Dendritic cell treated with granulocyte-macrophage colony-stimulating factor and Interleukin-4, amounts not matched to agents 40 ng/mL and 50 ng/mL, for 4 days (primary cell): Measurements from ENCODE around the gene LNX1.

Experiments used
- H3K27ac Mint-ChIP-seq: one replicate; pipeline ENCODE4 v1.8.0; 2022; ENCODE audit warnings: mild to moderate bottlenecking, mixed read lengths
- H3K27me3 Mint-ChIP-seq: one replicate; pipeline ENCODE4 v1.8.0; 2022; ENCODE audit warnings: mild to moderate bottlenecking, mixed read lengths
- H3K36me3 Mint-ChIP-seq: one replicate; pipeline ENCODE4 v1.8.0; 2022; ENCODE audit warnings: low read depth, mixed read lengths
- H3K4me1 Mint-ChIP-seq: one replicate; pipeline ENCODE4 v1.8.0; 2022; ENCODE audit warnings: low read depth, mixed read lengths
- H3K4me3 Mint-ChIP-seq: one replicate; pipeline ENCODE4 v1.8.0; 2022; ENCODE audit warnings: mild to moderate bottlenecking, moderate library complexity, mixed read lengths
- H3K9me3 Mint-ChIP-seq: one replicate; pipeline ENCODE4 v1.8.0; 2022; ENCODE audit warnings: mixed read lengths
- intact Hi-C: fragments of 100-400 bp; cut with micrococcal nuclease; formaldehyde crosslinking; loops from one replicate; pipeline ENCODE4 v1.15.0; 2022

LNX1 gene

GRCh38 chr4:53592686-53593501 lies 1.6 kb upstream of the LNX1 start:
- H3K27me3 Mint-ChIP-seq: peaks cover 22% of the 10 kb centered on the region
- peaks cover 24% of the 10 kb centered on the region for H3K4me1 Mint-ChIP-seq

GRCh38 chr4:53592122-53592521 lies 836 bp upstream of the LNX1 start:
- no peaks in the 10 kb centered on the region for H3K9me3 Mint-ChIP-seq
- peaks cover 24% of the 10 kb centered on the region for H3K4me1 Mint-ChIP-seq
- H3K27me3 Mint-ChIP-seq: peaks cover 22% of the 10 kb centered on the region
- no peak overlapping the region for H3K4me3 Mint-ChIP-seq
- intact Hi-C loops: no loop called here
- no peak overlapping the region for H3K27ac Mint-ChIP-seq
- no peaks in the 10 kb centered on the region for H3K36me3 Mint-ChIP-seq

More at GRCh38 chr4:53592686-53593501, 1.6 kb upstream of the LNX1 start:
- Mint-ChIP-seq H3K4me3 (peak overlapping the region; percentile 39), H3K36me3 (no peaks in the 10 kb centered on the region), H3K27ac (no peak overlapping the region), H3K9me3 (no peaks in the 10 kb centered on the region)
- intact Hi-C loops: no loop called here

GRCh38 chr4:53590187-53590586 lies 1.1 kb downstream of the LNX1 start:
- H3K27ac Mint-ChIP-seq: no peak overlapping the region
- intact Hi-C loops: no loop called here

GRCh38 chr4:53589511-53589910 lies 1.8 kb downstream of the LNX1 start:
- peaks cover 24% of the 10 kb centered on the region for H3K4me1 Mint-ChIP-seq
- H3K27me3 Mint-ChIP-seq: peaks cover 21% of the 10 kb centered on the region
- H3K4me3 Mint-ChIP-seq: no peak overlapping the region

More at GRCh38 chr4:53590187-53590586, 1.1 kb downstream of the LNX1 start:
- Mint-ChIP-seq H3K9me3 (no peaks in the 10 kb centered on the region), H3K27me3 (peaks cover 21% of the 10 kb centered on the region), H3K36me3 (no peaks in the 10 kb centered on the region), H3K4me1 (peaks cover 24% of the 10 kb centered on the region), H3K4me3 (no peak overlapping the region)

GRCh38 chr4:53587135-53587534 lies 4.2 kb downstream of the LNX1 start:
- intact Hi-C loops: no loop called here
- Mint-ChIP-seq H3K36me3 (no peaks in the 10 kb centered on the region), H3K27me3 (peaks cover 16% of the 10 kb centered on the region), H3K4me3 (no peak overlapping the region), H3K9me3 (no peaks in the 10 kb centered on the region), H3K27ac (no peak overlapping the region), H3K4me1 (peaks cover 11% of the 10 kb centered on the region)

More at GRCh38 chr4:53589511-53589910, 1.8 kb downstream of the LNX1 start:
- Mint-ChIP-seq H3K9me3 (no peaks in the 10 kb centered on the region), H3K36me3 (no peaks in the 10 kb centered on the region), H3K27ac (no peak overlapping the region)
- intact Hi-C loops: no loop called here

GRCh38 chr4:53586121-53586816 lies 5.0 kb downstream of the LNX1 start:
- intact Hi-C loops: no loop called here
- no peaks in the 10 kb centered on the region for H3K9me3 Mint-ChIP-seq
- H3K36me3 Mint-ChIP-seq: no peaks in the 10 kb centered on the region
- H3K4me3 Mint-ChIP-seq: no peak overlapping the region
- no peak overlapping the region for H3K27ac Mint-ChIP-seq
- peaks cover 2% of the 10 kb centered on the region for H3K4me1 Mint-ChIP-seq
- peaks cover 9% of the 10 kb centered on the region for H3K27me3 Mint-ChIP-seq

GRCh38 chr4:53584658-53585057 lies 6.6 kb downstream of the LNX1 start:
- Mint-ChIP-seq H3K36me3 (no peaks in the 10 kb centered on the region), H3K27ac (no peak overlapping the region)
- intact Hi-C loops: no loop called here

GRCh38 chr4:53583513-53583912 lies 7.8 kb downstream of the LNX1 start:
- H3K27me3 Mint-ChIP-seq: no peaks in the 10 kb centered on the region
- no peaks in the 10 kb centered on the region for H3K4me1 Mint-ChIP-seq
- no peak overlapping the region for H3K4me3 Mint-ChIP-seq
- intact Hi-C loops: no loop called here
- H3K36me3 Mint-ChIP-seq: no peaks in the 10 kb centered on the region
- H3K27ac Mint-ChIP-seq: no peak overlapping the region
- no peaks in the 10 kb centered on the region for H3K9me3 Mint-ChIP-seq

More at GRCh38 chr4:53584658-53585057, 6.6 kb downstream of the LNX1 start:
- H3K9me3 Mint-ChIP-seq: no peaks in the 10 kb centered on the region
- H3K27me3 Mint-ChIP-seq: no peaks in the 10 kb centered on the region
- H3K4me1 Mint-ChIP-seq: no peaks in the 10 kb centered on the region
- H3K4me3 Mint-ChIP-seq: no peak overlapping the region

- no peaks in the 10 kb centered on the region for H3K36me3 Mint-ChIP-seq
- no peaks in the 10 kb centered on the region for H3K9me3 Mint-ChIP-seq
- intact Hi-C loops: no loop called here
- H3K27ac Mint-ChIP-seq: no peak overlapping the region
- no peak overlapping the region for H3K4me3 Mint-ChIP-seq
- H3K27me3 Mint-ChIP-seq: no peaks in the 10 kb centered on the region
- no peaks in the 10 kb centered on the region for H3K4me1 Mint-ChIP-seq
These were observed 9.1 kb downstream of the LNX1 start for GRCh38 chr4:53582194-53582593.

- no peaks in the 10 kb centered on the region for H3K9me3 Mint-ChIP-seq
- no peaks in the 10 kb centered on the region for H3K36me3 Mint-ChIP-seq
- H3K27me3 Mint-ChIP-seq: no peaks in the 10 kb centered on the region
- intact Hi-C loops: no loop called here
- no peaks in the 10 kb centered on the region for H3K4me1 Mint-ChIP-seq
- H3K4me3 Mint-ChIP-seq: no peak overlapping the region
- no peak overlapping the region for H3K27ac Mint-ChIP-seq
These were observed 11.0 kb downstream of the LNX1 start for GRCh38 chr4:53580274-53580673.

GRCh38 chr4:53579826-53580225 lies 11.5 kb downstream of the LNX1 start:
- Mint-ChIP-seq H3K4me1 (no peaks in the 10 kb centered on the region), H3K9me3 (no peaks in the 10 kb centered on the region), H3K27me3 (no peaks in the 10 kb centered on the region), H3K27ac (no peak overlapping the region), H3K4me3 (no peak overlapping the region), H3K36me3 (no peaks in the 10 kb centered on the region)
- intact Hi-C loops: no loop called here

GRCh38 chr4:53576676-53577372 lies 14.5 kb downstream of the LNX1 start:
- Mint-ChIP-seq H3K9me3 (no peaks in the 10 kb centered on the region), H3K36me3 (no peaks in the 10 kb centered on the region), H3K27me3 (no peaks in the 10 kb centered on the region), H3K4me1 (no peaks in the 10 kb centered on the region), H3K27ac (no peak overlapping the region), H3K4me3 (no peak overlapping the region)
- intact Hi-C loops: no loop called here

- intact Hi-C loops: no loop called here
These were observed 15.1 kb downstream of the LNX1 start for GRCh38 chr4:53576071-53576617.

GRCh38 chr4:53575552-53575951 lies 15.7 kb downstream of the LNX1 start:
- H3K9me3 Mint-ChIP-seq: no peaks in the 10 kb centered on the region
- intact Hi-C loops: no loop called here
- no peak overlapping the region for H3K27ac Mint-ChIP-seq
- no peaks in the 10 kb centered on the region for H3K27me3 Mint-ChIP-seq
- H3K36me3 Mint-ChIP-seq: no peaks in the 10 kb centered on the region
- H3K4me1 Mint-ChIP-seq: no peaks in the 10 kb centered on the region
- H3K4me3 Mint-ChIP-seq: no peak overlapping the region

More at GRCh38 chr4:53576071-53576617, 15.1 kb downstream of the LNX1 start:
- Mint-ChIP-seq H3K4me1 (no peaks in the 10 kb centered on the region), H3K27ac (no peak overlapping the region), H3K27me3 (no peaks in the 10 kb centered on the region), H3K36me3 (no peaks in the 10 kb centered on the region), H3K9me3 (no peaks in the 10 kb centered on the region), H3K4me3 (no peak overlapping the region)
